ENCODE data around the gene ALK.

GRCh38 chr2:29811378-29811777, 110.0 kb downstream of the ALK start:
- TF ChIP-seq CTCF (IDR thresholded peaks at IDR 0.05) (no peak), EP300 (IDR thresholded peaks at IDR 0.05) (no peak)
